ENCODE measurements around the gene ZDHHC1.
"Not testable (repeated sequence)": the region's sequence is repeated elsewhere in the genome, so short reads cannot be mapped to it uniquely, and the experiment has no call there.

Gene ZDHHC1

GRCh38 chr16:67394155-67395104 lies 21.8 kb downstream of the ZDHHC1 start:
- no peak for DNase-seq (ENCODE audit: low spot score)

GRCh38 chr16:67393788-67394154 lies 22.5 kb downstream of the ZDHHC1 start:
- DNase-seq (ENCODE audit: low spot score): no peak

- DNase-seq (ENCODE audit: low spot score): peak; percentile 8
These were observed 23.0 kb downstream of the ZDHHC1 start, which contains the start of gene TPPP3 for GRCh38 chr16:67393111-67393787. Gene TPPP3 (minus strand): TSS chr16:67393498. CDS start chr16:67391111, 2,387 bp downstream.

GRCh38 chr16:67392301-67393059 lies 23.8 kb downstream of the ZDHHC1 start:
- DNase-seq (ENCODE audit: low spot score): no peak

- no peak for DNase-seq (ENCODE audit: low spot score)
These were observed 24.6 kb downstream of the ZDHHC1 start for GRCh38 chr16:67391424-67392300.

- no peak for DNase-seq (ENCODE audit: low spot score)
These were observed 25.4 kb downstream of the ZDHHC1 start for GRCh38 chr16:67390816-67391423.

- no peak for DNase-seq (ENCODE audit: low spot score)
These were observed 26.1 kb downstream of the ZDHHC1 start for GRCh38 chr16:67389911-67390815.

GRCh38 chr16:67388591-67388990 lies 27.7 kb downstream of the ZDHHC1 start:
- no peak for DNase-seq (ENCODE audit: low spot score)

- no peak for DNase-seq (ENCODE audit: low spot score)
These were observed 28.1 kb downstream of the ZDHHC1 start for GRCh38 chr16:67388191-67388590.

GRCh38 chr16:67387479-67388079 lies 28.7 kb downstream of the ZDHHC1 start:
- DNase-seq (ENCODE audit: low spot score): no peak

- DNase-seq (ENCODE audit: low spot score): no peak
These were observed 29.3 kb downstream of the ZDHHC1 start for GRCh38 chr16:67386861-67387455.

GRCh38 chr16:67384778-67385510 lies 31.3 kb downstream of the ZDHHC1 start:
- no peak for DNase-seq (ENCODE audit: low spot score)

GRCh38 chr16:67383284-67383683 lies 33.0 kb downstream of the ZDHHC1 start:
- DNase-seq (ENCODE audit: low spot score): no peak

GRCh38 chr16:67378642-67379041 lies 37.6 kb downstream of the ZDHHC1 start:
- DNase-seq (ENCODE audit: low spot score): no peak

GRCh38 chr16:67376012-67376411 lies 40.3 kb downstream of the ZDHHC1 start:
- not testable (repeated sequence) for DNase-seq (ENCODE audit: low spot score)

GRCh38 chr16:67372664-67373063 lies 43.6 kb downstream of the ZDHHC1 start:
- peak; percentile 16 for DNase-seq (ENCODE audit: low spot score)

- DNase-seq (ENCODE audit: low spot score): no peak
These were observed 45.6 kb downstream of the ZDHHC1 start for GRCh38 chr16:67370661-67371060.

- no peak for DNase-seq (ENCODE audit: low spot score)
These were observed 51.6 kb downstream of the ZDHHC1 start for GRCh38 chr16:67364600-67365235.

Measured in hematopoietic multipotent progenitor cell treated with erythropoietin and hydrocortisone succinate and interleukin-3 and kit ligand, for 17 days (in vitro differentiated cells).